GM21423 (cell line): ENCODE results near the gene PJVK.
"Not testable (repeated sequence)": the region's sequence is repeated elsewhere in the genome, so short reads cannot be mapped to it uniquely, and the experiment has no call there.

Experiments
- ATAC-seq: cut with Tn5 transposase; IDR thresholded peaks from one replicate; pipeline ENCODE4 v1.9.1; 2021; ENCODE audit warnings: mild to moderate bottlenecking, moderate library complexity; ENCODE audit not compliant: unreplicated experiment

The PJVK gene

GRCh38 chr2:178428396-178428806 is 22.8 kb upstream of the PJVK start:
- no peak for ATAC-seq

- no peak for ATAC-seq
Observed at GRCh38 chr2:178429336-178429735, 21.8 kb upstream of the PJVK start.

GRCh38 chr2:178436662-178437061 is 14.5 kb upstream of the PJVK start:
- ATAC-seq = no peak

- no peak for ATAC-seq
Observed at GRCh38 chr2:178441426-178441825, 9.8 kb upstream of the PJVK start.

GRCh38 chr2:178448968-178449661 is 2.1 kb upstream of the PJVK start:
- no peak for ATAC-seq

GRCh38 chr2:178449700-178450523 is 1.3 kb upstream of the PJVK start:
- ATAC-seq = peak; percentile 7

- ATAC-seq = peak; percentile 51
Observed at GRCh38 chr2:178450524-178450773, 729 bp upstream of the PJVK start.

GRCh38 chr2:178452334-178452733 is 1.2 kb downstream of the PJVK start:
- ATAC-seq = no peak

- ATAC-seq = no peak
Observed at GRCh38 chr2:178452870-178453269, 1.7 kb downstream of the PJVK start.

GRCh38 chr2:178455947-178456346 is 4.8 kb downstream of the PJVK start:
- ATAC-seq = no peak

- no peak for ATAC-seq
Observed at GRCh38 chr2:178457390-178457886, 6.3 kb downstream of the PJVK start.

GRCh38 chr2:178469219-178469849 is 18.2 kb downstream of the PJVK start:
- ATAC-seq = no peak

- not testable (repeated sequence) for ATAC-seq
Observed at GRCh38 chr2:178471313-178471712, 20.1 kb downstream of the PJVK start.

GRCh38 chr2:178473373-178473772 is 22.2 kb downstream of the PJVK start:
- no peak for ATAC-seq

- ATAC-seq = no peak
Observed at GRCh38 chr2:178473931-178474330, 22.8 kb downstream of the PJVK start.

GRCh38 chr2:178474560-178474959 is 23.4 kb downstream of the PJVK start:
- no peak for ATAC-seq

- no peak for ATAC-seq
Observed at GRCh38 chr2:178476477-178476876, 25.3 kb downstream of the PJVK start.

GRCh38 chr2:178477443-178478129 is 26.4 kb downstream of the PJVK start:
- no peak for ATAC-seq

GRCh38 chr2:178478130-178478438 is 26.9 kb downstream of the PJVK start:
- ATAC-seq = no peak

GRCh38 chr2:178478439-178479274 is 27.5 kb downstream of the PJVK start, which contains the start of gene FKBP7:
Gene FKBP7, minus strand, starts transcription at chr2:178478600. Its CDS starts 101 bp downstream, at chr2:178478499.
- peak; percentile 42 for ATAC-seq

GRCh38 chr2:178479275-178479616 is 28.1 kb downstream of the PJVK start:
- no peak for ATAC-seq
